ENCODE data around the gene RPS6KA3.
"Not testable (repeated sequence)": the region's sequence is repeated elsewhere in the genome, so short reads cannot be mapped to it uniquely, and the experiment has no call there.

Gene RPS6KA3

GRCh38 chrX:20147561-20147960 lies 119.1 kb downstream of the RPS6KA3 start:
- no peak for DNase-seq (ENCODE audit: low read depth in 2 of 2)

GRCh38 chrX:20144491-20144890 lies 122.2 kb downstream of the RPS6KA3 start:
- DNase-seq (ENCODE audit: low read depth in 2 of 2): peak in 1 of 2 experiments; percentile 4

GRCh38 chrX:20143561-20143960 lies 123.1 kb downstream of the RPS6KA3 start:
- no peak for DNase-seq (ENCODE audit: low read depth in 2 of 2)

- no peak for DNase-seq (ENCODE audit: low read depth in 2 of 2)
Measured at GRCh38 chrX:20143111-20143510, 123.6 kb downstream of the RPS6KA3 start.

- peak; percentile 91 for DNase-seq (ENCODE audit: low read depth in 2 of 2)
Measured at GRCh38 chrX:20141281-20142220, 125.2 kb downstream of the RPS6KA3 start, which contains the start of gene EIF1AX. TSS of gene EIF1AX (minus strand) at chrX:20141838. CDS start at chrX:20141640, 198 bp downstream.

GRCh38 chrX:20140420-20140819 lies 126.3 kb downstream of the RPS6KA3 start:
- DNase-seq (ENCODE audit: low read depth in 2 of 2): no peak

GRCh38 chrX:20139966-20140365 lies 126.7 kb downstream of the RPS6KA3 start:
- peak in 1 of 2 experiments; percentile 6 for DNase-seq (ENCODE audit: low read depth in 2 of 2)

- DNase-seq (ENCODE audit: low read depth in 2 of 2): no peak
Measured at GRCh38 chrX:20135944-20136343, 130.8 kb downstream of the RPS6KA3 start.

GRCh38 chrX:20132666-20133065 lies 134.0 kb downstream of the RPS6KA3 start:
- no peak for DNase-seq (ENCODE audit: low read depth in 2 of 2)

- DNase-seq (ENCODE audit: low read depth in 2 of 2): no peak
Measured at GRCh38 chrX:20130357-20130756, 136.4 kb downstream of the RPS6KA3 start.

GRCh38 chrX:20129547-20129946 lies 137.2 kb downstream of the RPS6KA3 start:
- no peak for DNase-seq (ENCODE audit: low read depth in 2 of 2)

GRCh38 chrX:20128670-20129069 lies 138.0 kb downstream of the RPS6KA3 start:
- DNase-seq (ENCODE audit: low read depth in 2 of 2): no peak

GRCh38 chrX:20127440-20127839 lies 139.3 kb downstream of the RPS6KA3 start:
- DNase-seq (ENCODE audit: low read depth in 2 of 2): not testable (repeated sequence)

GRCh38 chrX:20126833-20127232 lies 139.9 kb downstream of the RPS6KA3 start:
- not testable (repeated sequence) for DNase-seq (ENCODE audit: low read depth in 2 of 2)

GRCh38 chrX:20124964-20125363 lies 141.7 kb downstream of the RPS6KA3 start:
- DNase-seq (ENCODE audit: low read depth in 2 of 2): no peak

- no peak for DNase-seq (ENCODE audit: low read depth in 2 of 2)
Measured at GRCh38 chrX:20118065-20118824, 148.5 kb downstream of the RPS6KA3 start.

- no peak for DNase-seq (ENCODE audit: low read depth in 2 of 2)
Measured at GRCh38 chrX:20116577-20117240, 150.0 kb downstream of the RPS6KA3 start, which contains the start of gene MAP7D2. TSS of gene MAP7D2 (minus strand) at chrX:20116907. CDS start at chrX:20116879, 28 bp downstream.

- DNase-seq (ENCODE audit: low read depth in 2 of 2): no peak
Measured at GRCh38 chrX:20116087-20116576, 150.6 kb downstream of the RPS6KA3 start.

- DNase-seq (ENCODE audit: low read depth in 2 of 2): no peak
Measured at GRCh38 chrX:20112022-20112774, 154.5 kb downstream of the RPS6KA3 start.

- DNase-seq (ENCODE audit: low read depth in 2 of 2): no peak
Measured at GRCh38 chrX:20111271-20111670, 155.4 kb downstream of the RPS6KA3 start.
